GM19035 (cell line): ENCODE measurements around the gene STOX2.
"Not testable (repeated sequence)": the region's sequence is repeated elsewhere in the genome, so short reads cannot be mapped to it uniquely, and the experiment has no call there.

Source experiments
- ATAC-seq: cut with Tn5 transposase; IDR thresholded peaks from one replicate; pipeline ENCODE4 v1.9.1; 2021; ENCODE audit not compliant: unreplicated experiment

Gene STOX2

GRCh38 chr4:184019667-184020623 lies 114.8 kb downstream of the STOX2 start:
- ATAC-seq = no peak

GRCh38 chr4:184021389-184021788 lies 116.3 kb downstream of the STOX2 start:
- ATAC-seq = no peak

GRCh38 chr4:184022679-184023383 lies 117.7 kb downstream of the STOX2 start:
- ATAC-seq = no peak

- no peak for ATAC-seq
These were observed 119.5 kb downstream of the STOX2 start for GRCh38 chr4:184024637-184025036.

GRCh38 chr4:184028561-184029374 lies 123.7 kb downstream of the STOX2 start:
- no peak for ATAC-seq

GRCh38 chr4:184030036-184030435 lies 124.9 kb downstream of the STOX2 start:
- no peak for ATAC-seq

GRCh38 chr4:184030764-184031163 lies 125.7 kb downstream of the STOX2 start:
- ATAC-seq = no peak

- ATAC-seq = no peak
These were observed 127.0 kb downstream of the STOX2 start for GRCh38 chr4:184032091-184032490.

- no peak for ATAC-seq
These were observed 134.9 kb downstream of the STOX2 start for GRCh38 chr4:184039963-184040383.

GRCh38 chr4:184041156-184041555 lies 136.0 kb downstream of the STOX2 start:
- ATAC-seq = no peak

GRCh38 chr4:184046148-184046547 lies 141.0 kb downstream of the STOX2 start:
- no peak for ATAC-seq

GRCh38 chr4:184051262-184051661 lies 146.2 kb downstream of the STOX2 start:
- ATAC-seq = not testable (repeated sequence)

- ATAC-seq = no peak
These were observed 147.5 kb downstream of the STOX2 start for GRCh38 chr4:184052616-184053015.

GRCh38 chr4:184053434-184053833 lies 148.3 kb downstream of the STOX2 start:
- ATAC-seq = no peak

GRCh38 chr4:184056877-184057276 lies 151.8 kb downstream of the STOX2 start:
- no peak for ATAC-seq

GRCh38 chr4:184058026-184058425 lies 152.9 kb downstream of the STOX2 start:
- no peak for ATAC-seq

- no peak for ATAC-seq
These were observed 154.0 kb downstream of the STOX2 start for GRCh38 chr4:184059099-184059498.

GRCh38 chr4:184061582-184061981 lies 156.5 kb downstream of the STOX2 start:
- no peak for ATAC-seq

- no peak for ATAC-seq
These were observed 157.7 kb downstream of the STOX2 start for GRCh38 chr4:184062769-184063168.

- ATAC-seq = no peak
These were observed 159.8 kb downstream of the STOX2 start for GRCh38 chr4:184064877-184065276.
